SK-N-SH (cell line): ENCODE measurements around the gene MRPS35. TPM values are rescaled to one million over a fixed set of nuclear protein-coding genes. Genes with fewer than 3 reads are reported as not detected.

ENCODE experiments used
- CTCF ChIA-PET: fragments of 300-600, 350-600 bp; formaldehyde crosslinking; extraction: SDS; loops from one replicate; lab custom pipeline; 2021; lab: Yijun Ruan, JAX
- POLR2A ChIA-PET: fragments of 350-600 bp; sonication (Branson Sonifier 250); formaldehyde crosslinking; extraction: SDS; loops from one replicate; lab custom pipeline; 2020; ENCODE audit warnings: antibody characterized with exemption, inconsistent platforms; lab: Yijun Ruan, JAX
- DNase-seq: peaks from one replicate; pipeline ENCODE4 v3.0.0; 2012
- H2AFZ ChIP-seq: fragments of 200-600 bp; sonication (generic); 2 replicates; pipeline ENCODE4 v1.8.1; 2016; ENCODE audit warnings: antibody characterized with exemption, mild to moderate bottlenecking, low read depth
- H3F3A ChIP-seq: fragments of 200-600 bp; sonication (generic); replicated peaks from 2 replicates; pipeline ENCODE3; 2016; ENCODE audit warnings: antibody characterized with exemption, mild to moderate bottlenecking; ENCODE audit not compliant: insufficient read depth
- H3K27ac ChIP-seq, 2 experiments: fragments of 200-500 bp in 1 of 2; fragments of 200-600 bp in 1 of 2; sonication (Bioruptor generic) in 1 of 2; sonication (generic), shearing (Covaris generic) in 1 of 2; 2 replicates each; pipeline versions ENCODE4 v1.5.1 to v1.6.1; 2014 to 2016; ENCODE audit warnings: low read depth in 2 of 2, inconsistent platforms in 1 of 2, low read length in 1 of 2, mild to moderate bottlenecking in 1 of 2, mixed read lengths in 1 of 2
- H3K27me3 ChIP-seq: fragments of 200-600 bp; sonication (generic), shearing (Covaris generic); 2 replicates; pipeline ENCODE4 v1.6.1; 2016; ENCODE audit warnings: mixed run types; ENCODE audit not compliant: insufficient read depth
- H3K36me3 ChIP-seq, 2 experiments: fragments of 200-500 bp in 1 of 2; fragments of 200-600 bp in 1 of 2; sonication (Bioruptor generic) in 1 of 2; sonication (generic) in 1 of 2; replicated peaks in 1 of 2; 2 replicates each; pipeline versions ENCODE3 to v1.5.1; 2014 to 2016; ENCODE audit warnings: low read length in 1 of 2, mild to moderate bottlenecking in 1 of 2; ENCODE audit not compliant: insufficient read depth in 2 of 2, control insufficient read depth in 1 of 2
- H3K4me1 ChIP-seq, 2 experiments: fragments of 200-500 bp in 1 of 2; fragments of 200-600 bp in 1 of 2; sonication (Bioruptor generic) in 1 of 2; sonication (generic), shearing (Covaris generic) in 1 of 2; 2 replicates each; pipeline versions ENCODE4 v1.5.1 to v1.6.1; 2014 to 2016; ENCODE audit warnings: low read depth in 1 of 2, low read length in 1 of 2, mixed run types in 1 of 2; ENCODE audit not compliant: insufficient read depth in 2 of 2, control insufficient read depth in 1 of 2
- H3K4me2 ChIP-seq: fragments of 200-600 bp; sonication (generic), shearing (Covaris generic); 2 replicates; pipeline ENCODE4 v1.6.1; 2017; ENCODE audit warnings: mixed run types
- H3K4me3 ChIP-seq, 2 experiments: fragments of 200-500 bp in 1 of 2; fragments of 200-600 bp in 1 of 2; sonication (Bioruptor generic) in 1 of 2; sonication (generic), shearing (Covaris generic) in 1 of 2; 2 replicates each; pipeline versions ENCODE4 v1.5.1 to v1.8.1; 2014 to 2016; ENCODE audit warnings: low read depth in 2 of 2, inconsistent platforms in 1 of 2, low read length in 1 of 2, mild to moderate bottlenecking in 1 of 2, mixed read lengths in 1 of 2, moderate library complexity in 1 of 2
- H3K79me2 ChIP-seq: fragments of 200-600 bp; sonication (generic); 2 replicates; pipeline ENCODE4 v1.8.1; 2017; ENCODE audit warnings: mild to moderate bottlenecking; ENCODE audit not compliant: insufficient read depth
- H3K9ac ChIP-seq: fragments of 200-600 bp; sonication (generic); 2 replicates; pipeline ENCODE4 v1.6.1; 2017; ENCODE audit warnings: mixed run types
- H3K9me2 ChIP-seq: fragments of 200-600 bp; sonication (generic); 2 replicates; pipeline ENCODE4 v1.6.1; 2017; ENCODE audit warnings: mixed run types
- H3K9me3 ChIP-seq: fragments of 200-600 bp; sonication (generic); 2 replicates; pipeline ENCODE4 v1.6.1; 2017; ENCODE audit warnings: mixed run types, mild to moderate bottlenecking, moderate library complexity
- H4K20me1 ChIP-seq: fragments of 200-600 bp; sonication (generic); 2 replicates; pipeline ENCODE4 v1.6.1; 2017; ENCODE audit warnings: mild to moderate bottlenecking, mixed run types; ENCODE audit not compliant: insufficient read depth
- EZH2phosphoT487 ChIP-seq: fragments of 200-600 bp; sonication (generic); IDR thresholded peaks from 2 replicates; pipeline ENCODE4 v1.6.1; 2017; ENCODE audit warnings: low read depth, mixed run types, mild to moderate bottlenecking, antibody characterized with exemption, moderate library complexity, borderline replicate concordance
- FOXJ3 ChIP-seq: sonication (generic); formaldehyde crosslinking; IDR thresholded peaks from 2 replicates; pipeline ENCODE4 v1.5.1; 2020; ENCODE audit warnings: mild to moderate bottlenecking, missing genetic modification reagents
- FOXM1 ChIP-seq: IDR thresholded peaks from 2 replicates; pipeline ENCODE4 v1.4.0; 2012; ENCODE audit warnings: low read depth, mild to moderate bottlenecking
- IRF3 ChIP-seq: fragments of 150-350 bp; IDR thresholded peaks from 2 replicates; pipeline ENCODE4 v1.6.1; 2016; ENCODE audit warnings: mild to moderate bottlenecking, low read depth, low read length
- JUND ChIP-seq: IDR thresholded peaks from 2 replicates; pipeline ENCODE4 v1.4.0; 2012
- MXI1 ChIP-seq: IDR thresholded peaks from 2 replicates; pipeline ENCODE4 v1.6.1; 2012; ENCODE audit warnings: mild to moderate bottlenecking, low read depth, low read length, improper control_type of control experiment
- NRF1 ChIP-seq: IDR thresholded peaks from 2 replicates; pipeline ENCODE4 v1.6.1; 2012; ENCODE audit warnings: low read depth, mild to moderate bottlenecking, low read length
- PBX3 ChIP-seq: IDR thresholded peaks from 2 replicates; pipeline ENCODE4; 2012
- POLR2AphosphoS5 ChIP-seq: IDR thresholded peaks from 2 replicates; pipeline ENCODE4 v1.6.1; 2012; ENCODE audit warnings: low read depth, low read length
- RAD21 ChIP-seq: IDR thresholded peaks from 2 replicates; pipeline ENCODE4 v1.6.1; 2012; ENCODE audit warnings: mild to moderate bottlenecking, low read length
- RCOR1 ChIP-seq: fragments of 150-350 bp; IDR thresholded peaks from 2 replicates; pipeline ENCODE4 v1.6.1; 2017; ENCODE audit warnings: antibody characterized with exemption, low read length
- RXRA ChIP-seq: IDR thresholded peaks from 2 replicates; pipeline ENCODE4 v1.4.0; 2012; ENCODE audit warnings: low read depth, mild to moderate bottlenecking, borderline replicate concordance
- SIN3A ChIP-seq: IDR thresholded peaks from 2 replicates; pipeline ENCODE4 v1.6.1; 2012; ENCODE audit warnings: low read depth, mild to moderate bottlenecking, low read length, moderate library complexity, borderline replicate concordance
- SMC3 ChIP-seq: IDR thresholded peaks from 2 replicates; pipeline ENCODE4 v1.6.1; 2012; ENCODE audit warnings: low read depth, low read length, improper control_type of control experiment
- TCF12 ChIP-seq: IDR thresholded peaks from 2 replicates; pipeline ENCODE4 v1.4.0; 2012
- USF2 ChIP-seq: fragments of 150-350 bp; IDR thresholded peaks from 2 replicates; pipeline ENCODE4 v1.6.1; 2017; ENCODE audit warnings: antibody characterized with exemption, low read length, low read depth, borderline replicate concordance
- ZBTB33 ChIP-seq: IDR thresholded peaks from 2 replicates; pipeline ENCODE4 v1.4.0; 2012; ENCODE audit warnings: low read depth, borderline replicate concordance
- WGBS: methylation state at CpG from one replicate; pipeline ENCODE4 v1.1.6; 2017; ENCODE audit warnings: low lambda C conversion rate; 5-methylcytosine and 5-hydroxymethylcytosine counted together
- polyA plus RNA-seq, 3 experiments: library from polyadenylated mRNA; depleted of rRNA; stranded (reverse); fragments of >200 nt; gene quantifications; 2 replicates each; pipeline ENCODE4 v1.2.3, GENCODE V29; 2012

MRPS35 gene
- polyA plus RNA-seq, 1 of the 3 experiments (the other 2 are of a cell fraction): 32.4 TPM

GRCh38 chr12:27688671-27689070 is 22.0 kb upstream of the MRPS35 start:
- WGBS: 94% methylated on average over 3 of the region's 3 CpGs
- no peak overlapping the region for H3K27ac ChIP-seq
- no peaks in the 10 kb centered on the region for H4K20me1 ChIP-seq
- no peaks in the 10 kb centered on the region for H3K79me2 ChIP-seq
- H3K9me3 ChIP-seq: no peaks in the 10 kb centered on the region
- no peak overlapping the region for H2AFZ ChIP-seq
- H3K36me3 ChIP-seq: peaks cover 90 to 98% of the 10 kb centered on the region in 2 experiments
- no peak overlapping the region for H3K4me3 ChIP-seq
- TF ChIP-seq MXI1 (no peak), PBX3 (no peak), EZH2phosphoT487 (no peak), FOXJ3 (CRISPR knock-in tag) (no peak), ZBTB33 (no peak), RAD21 (no peak), RXRA (no peak), SIN3A (no peak), SMC3 (no peak), IRF3 (no peak), RCOR1 (no peak), JUND (no peak)
- TF ChIP-seq, all 33 proteins: peak for 0
- DNase-seq: no peak
- H3K9me2 ChIP-seq: no peaks in the 10 kb centered on the region
- ChIA-PET POLR2A (no interaction called here), CTCF (interaction anchor here (0.6 to 1.3 kb wide), 4 partner anchors 15 to 278 kb away, joined by 3 to 4 read pairs (median 3); no protein-coding TSS in a partner anchor)
- peaks cover 22% of the 10 kb centered on the region for H3F3A ChIP-seq
- no peaks in the 10 kb centered on the region for H3K27me3 ChIP-seq
- no peak overlapping the region for H3K4me2 ChIP-seq
- H3K9ac ChIP-seq: no peak overlapping the region
- no peaks in the 10 kb centered on the region for H3K4me1 ChIP-seq

GRCh38 chr12:27689558-27690180 is 21.0 kb upstream of the MRPS35 start:
- no peak overlapping the region for H2AFZ ChIP-seq
- H3K4me1 ChIP-seq: no peaks in the 10 kb centered on the region
- TF ChIP-seq NRF1: no peak
- TF ChIP-seq IRF3: no peak
- no peak for TF ChIP-seq POLR2AphosphoS5
- no peak for TF ChIP-seq EZH2phosphoT487
- no peak for TF ChIP-seq RXRA
- TF ChIP-seq FOXM1: no peak
- no peak for TF ChIP-seq TCF12
- TF ChIP-seq USF2: no peak
- no peak overlapping the region for H3K9ac ChIP-seq
- no peaks in the 10 kb centered on the region for H4K20me1 ChIP-seq
- H3K9me3 ChIP-seq: no peaks in the 10 kb centered on the region
- H3K36me3 ChIP-seq: peaks cover 93 to 96% of the 10 kb centered on the region in 2 experiments
- H3K4me2 ChIP-seq: no peak overlapping the region
- H3K27me3 ChIP-seq: no peaks in the 10 kb centered on the region
- DNase-seq: no peak
- H3K9me2 ChIP-seq: no peaks in the 10 kb centered on the region
- H3K27ac ChIP-seq: no peak overlapping the region
- peaks cover 27% of the 10 kb centered on the region for H3F3A ChIP-seq
- H3K79me2 ChIP-seq: no peaks in the 10 kb centered on the region
- no peak overlapping the region for H3K4me3 ChIP-seq
- CTCF ChIA-PET: interaction anchor here (0.8 to 1.8 kb wide), 3 partner anchors 14 to 16 kb away, joined by 3 to 5 read pairs (median 4); no protein-coding TSS in a partner anchor
- POLR2A ChIA-PET: no interaction called here
- 95% methylated on average over 13 of the region's 13 CpGs for WGBS
